ENCODE results near the gene CLIC2.
"Not testable (repeated sequence)": the region's sequence is repeated elsewhere in the genome, so short reads cannot be mapped to it uniquely, and the experiment has no call there.

CLIC2 gene

GRCh38 chrX:155334486-155335336 is at the start of gene CLIC2:
Gene CLIC2 (minus strand): TSS chrX:155334614. CDS start chrX:155334427, 187 bp downstream.
- WGBS (ENCODE audit: insufficient coverage, insufficient read length), result no CpG with 5 or more reads among the region's 5 CpGs
- no peak for DNase-seq (ENCODE audit: low read depth, low spot score)
- H3K9me3 ChIP-seq (ENCODE audit: control insufficient read depth, insufficient read depth, low read length), result no peaks in the 10 kb centered on the region
- H3K4me1 ChIP-seq (ENCODE audit: control insufficient read depth, insufficient read depth, low read length), result no peaks in the 10 kb centered on the region
- H3K27ac ChIP-seq (ENCODE audit: low read length), result no peak within 1 kb of the TSS
- no peaks in the 10 kb centered on the region for H3K36me3 ChIP-seq (ENCODE audit: control insufficient read depth, insufficient read depth, low read length)
- H3K27me3 ChIP-seq (ENCODE audit: control insufficient read depth, insufficient read depth, low read length), result no peaks in the 10 kb centered on the region
- H3K4me3 ChIP-seq (ENCODE audit: low read length), result no peak within 1 kb of the TSS

- H3K9me3 ChIP-seq (ENCODE audit: control insufficient read depth, insufficient read depth, low read length); DNase-seq (ENCODE audit: low read depth, low spot score); H3K27ac ChIP-seq (ENCODE audit: low read length); H3K27me3 ChIP-seq (ENCODE audit: control insufficient read depth, insufficient read depth, low read length); H3K36me3 ChIP-seq (ENCODE audit: control insufficient read depth, insufficient read depth, low read length); H3K4me3 ChIP-seq (ENCODE audit: low read length); H3K4me1 ChIP-seq (ENCODE audit: control insufficient read depth, insufficient read depth, low read length): not testable (repeated sequence)
- no CpG with 5 or more reads among the region's 64 CpGs for WGBS (ENCODE audit: insufficient coverage, insufficient read length)
Measured at GRCh38 chrX:155382529-155382967, 48.1 kb upstream of the CLIC2 start.

- not testable (repeated sequence) for H3K36me3 ChIP-seq (ENCODE audit: control insufficient read depth, insufficient read depth, low read length); H3K4me1 ChIP-seq (ENCODE audit: control insufficient read depth, insufficient read depth, low read length); DNase-seq (ENCODE audit: low read depth, low spot score); H3K9me3 ChIP-seq (ENCODE audit: control insufficient read depth, insufficient read depth, low read length); H3K27me3 ChIP-seq (ENCODE audit: control insufficient read depth, insufficient read depth, low read length); H3K27ac ChIP-seq (ENCODE audit: low read length); H3K4me3 ChIP-seq (ENCODE audit: low read length)
- no CpG with 5 or more reads among the region's 90 CpGs for WGBS (ENCODE audit: insufficient coverage, insufficient read length)
Measured at GRCh38 chrX:155381843-155382528, 47.6 kb upstream of the CLIC2 start, which contains the start of gene F8A2. Gene F8A2 (plus strand): TSS chrX:155382095. CDS start chrX:155382115, 20 bp downstream.

- H3K27ac ChIP-seq (ENCODE audit: low read length); H3K36me3 ChIP-seq (ENCODE audit: control insufficient read depth, insufficient read depth, low read length); H3K27me3 ChIP-seq (ENCODE audit: control insufficient read depth, insufficient read depth, low read length); DNase-seq (ENCODE audit: low read depth, low spot score); H3K9me3 ChIP-seq (ENCODE audit: control insufficient read depth, insufficient read depth, low read length); H3K4me3 ChIP-seq (ENCODE audit: low read length); H3K4me1 ChIP-seq (ENCODE audit: control insufficient read depth, insufficient read depth, low read length): not testable (repeated sequence)
- WGBS (ENCODE audit: insufficient coverage, insufficient read length), result no CpG with 5 or more reads among the region's 7 CpGs
Measured at GRCh38 chrX:155379802-155380201, 45.4 kb upstream of the CLIC2 start.

- not testable (repeated sequence) for DNase-seq (ENCODE audit: low read depth, low spot score); H3K36me3 ChIP-seq (ENCODE audit: control insufficient read depth, insufficient read depth, low read length); H3K4me3 ChIP-seq (ENCODE audit: low read length); H3K27ac ChIP-seq (ENCODE audit: low read length); H3K9me3 ChIP-seq (ENCODE audit: control insufficient read depth, insufficient read depth, low read length); H3K27me3 ChIP-seq (ENCODE audit: control insufficient read depth, insufficient read depth, low read length); H3K4me1 ChIP-seq (ENCODE audit: control insufficient read depth, insufficient read depth, low read length)
- WGBS (ENCODE audit: insufficient coverage, insufficient read length), result no CpG with 5 or more reads among the region's 9 CpGs
Measured at GRCh38 chrX:155373777-155374458, 39.5 kb upstream of the CLIC2 start.

- H3K4me1 ChIP-seq (ENCODE audit: control insufficient read depth, insufficient read depth, low read length); H3K9me3 ChIP-seq (ENCODE audit: control insufficient read depth, insufficient read depth, low read length): not testable (repeated sequence)
- WGBS (ENCODE audit: insufficient coverage, insufficient read length), result no CpG with 5 or more reads among the region's 7 CpGs
Measured at GRCh38 chrX:155363712-155364111, 29.3 kb upstream of the CLIC2 start.

GRCh38 chrX:155349448-155349847 is 15.0 kb upstream of the CLIC2 start:
- not testable (repeated sequence) for H3K9me3 ChIP-seq (ENCODE audit: control insufficient read depth, insufficient read depth, low read length); DNase-seq (ENCODE audit: low read depth, low spot score); H3K4me3 ChIP-seq (ENCODE audit: low read length); H3K4me1 ChIP-seq (ENCODE audit: control insufficient read depth, insufficient read depth, low read length); H3K27ac ChIP-seq (ENCODE audit: low read length); H3K27me3 ChIP-seq (ENCODE audit: control insufficient read depth, insufficient read depth, low read length); H3K36me3 ChIP-seq (ENCODE audit: control insufficient read depth, insufficient read depth, low read length)
- WGBS (ENCODE audit: insufficient coverage, insufficient read length), result no CpG with 5 or more reads among the region's 4 CpGs

More at GRCh38 chrX:155363712-155364111, 29.3 kb upstream of the CLIC2 start:
- not testable (repeated sequence) for H3K4me3 ChIP-seq (ENCODE audit: low read length); DNase-seq (ENCODE audit: low read depth, low spot score); H3K27me3 ChIP-seq (ENCODE audit: control insufficient read depth, insufficient read depth, low read length); H3K27ac ChIP-seq (ENCODE audit: low read length); H3K36me3 ChIP-seq (ENCODE audit: control insufficient read depth, insufficient read depth, low read length)

- DNase-seq (ENCODE audit: low read depth, low spot score); H3K9me3 ChIP-seq (ENCODE audit: control insufficient read depth, insufficient read depth, low read length); H3K4me1 ChIP-seq (ENCODE audit: control insufficient read depth, insufficient read depth, low read length); H3K27me3 ChIP-seq (ENCODE audit: control insufficient read depth, insufficient read depth, low read length); H3K27ac ChIP-seq (ENCODE audit: low read length); H3K4me3 ChIP-seq (ENCODE audit: low read length); H3K36me3 ChIP-seq (ENCODE audit: control insufficient read depth, insufficient read depth, low read length): not testable (repeated sequence)
- WGBS (ENCODE audit: insufficient coverage, insufficient read length), result no CpG with 5 or more reads among the region's 1 CpG
Measured at GRCh38 chrX:155345689-155346088, 11.3 kb upstream of the CLIC2 start.

GRCh38 chrX:155335337-155335712 is 911 bp upstream of the CLIC2 start:
- not testable (repeated sequence) for H3K36me3 ChIP-seq (ENCODE audit: control insufficient read depth, insufficient read depth, low read length); H3K27me3 ChIP-seq (ENCODE audit: control insufficient read depth, insufficient read depth, low read length); H3K4me1 ChIP-seq (ENCODE audit: control insufficient read depth, insufficient read depth, low read length); H3K9me3 ChIP-seq (ENCODE audit: control insufficient read depth, insufficient read depth, low read length); DNase-seq (ENCODE audit: low read depth, low spot score); H3K27ac ChIP-seq (ENCODE audit: low read length); H3K4me3 ChIP-seq (ENCODE audit: low read length)
- no CpG with 5 or more reads among the region's 1 CpG for WGBS (ENCODE audit: insufficient coverage, insufficient read length)

- no CpG with 5 or more reads among the region's 2 CpGs for WGBS (ENCODE audit: insufficient coverage, insufficient read length)
- no peaks in the 10 kb centered on the region for H3K36me3 ChIP-seq (ENCODE audit: control insufficient read depth, insufficient read depth, low read length)
- H3K9me3 ChIP-seq (ENCODE audit: control insufficient read depth, insufficient read depth, low read length), result no peaks in the 10 kb centered on the region
- no peak overlapping the region for H3K4me3 ChIP-seq (ENCODE audit: low read length)
- no peak for DNase-seq (ENCODE audit: low read depth, low spot score)
- no peak overlapping the region for H3K27ac ChIP-seq (ENCODE audit: low read length)
- no peaks in the 10 kb centered on the region for H3K27me3 ChIP-seq (ENCODE audit: control insufficient read depth, insufficient read depth, low read length)
- H3K4me1 ChIP-seq (ENCODE audit: control insufficient read depth, insufficient read depth, low read length), result no peaks in the 10 kb centered on the region
Measured at GRCh38 chrX:155333544-155334100, 792 bp downstream of the CLIC2 start.

Measured in iPS DF 6.9 (cell line).